GM18951 (cell line): ENCODE measurements around the gene HOXB9.

ENCODE experiments used
- POLR2A ChIP-seq: IDR thresholded peaks from 4 replicates; pipeline ENCODE4 v1.6.1; 2011; ENCODE audit warnings: mild to moderate bottlenecking; ENCODE audit not compliant: insufficient read length, insufficient read depth; ENCODE audit errors: extremely low read depth
- in situ Hi-C: fragments of 300-500 bp; cut with MboI; formaldehyde crosslinking; loops from one replicate; pipeline ENCODE4 v1.12.0; 2022; ENCODE audit warnings: low sequenced_read_pairs, mixed read lengths, inconsistent platforms; ENCODE audit not compliant: unreplicated experiment

The HOXB9 gene

DNA sequence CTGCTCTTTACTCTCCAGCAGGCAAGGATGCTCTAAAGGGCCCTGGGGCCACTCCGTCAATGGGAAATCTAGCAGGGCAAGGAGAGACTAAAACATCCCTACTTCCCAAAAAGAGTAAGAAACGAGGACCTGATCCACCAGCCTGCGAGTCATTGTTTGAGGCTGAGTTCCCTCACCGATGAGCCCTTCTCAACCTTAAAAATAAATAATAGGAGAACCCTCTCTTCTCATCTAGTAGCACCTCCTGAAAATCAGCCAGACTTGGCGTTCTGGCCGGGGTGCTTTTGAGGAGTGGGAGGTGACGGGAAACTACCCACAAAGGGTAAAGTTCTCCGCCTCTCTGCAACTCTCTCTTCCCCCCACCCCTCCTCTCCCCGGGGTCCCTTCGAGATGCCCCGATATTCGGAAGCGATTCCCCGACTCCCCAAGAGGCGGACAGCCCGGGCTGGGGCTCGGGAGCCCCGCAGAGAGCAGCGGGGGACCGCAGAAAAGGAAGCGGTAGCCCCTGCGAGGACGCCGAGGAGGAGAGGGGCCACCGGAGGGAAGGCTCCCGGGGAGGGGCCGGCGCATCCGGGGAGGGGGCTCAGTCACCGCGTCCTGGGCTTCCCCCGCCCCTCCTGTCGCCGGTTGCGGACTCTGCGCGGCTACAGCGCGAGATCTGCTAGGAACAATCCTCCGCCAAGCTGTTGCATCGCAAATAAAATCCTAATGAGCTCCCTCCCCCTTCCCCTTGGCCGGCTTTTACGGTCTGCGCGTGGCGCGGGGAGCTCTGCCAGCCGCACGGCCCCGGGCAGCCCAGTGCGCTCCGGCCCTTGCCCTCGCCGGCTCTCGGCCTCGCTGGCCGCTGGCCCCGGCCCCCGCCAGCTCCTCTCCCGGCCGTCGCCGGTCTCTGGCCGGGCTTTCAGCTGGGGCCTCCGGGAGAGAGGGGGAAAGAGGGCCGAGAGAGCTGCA, 1.3 kb downstream of the HOXB9 start:
- in situ Hi-C loops = no loop called here

DNA sequence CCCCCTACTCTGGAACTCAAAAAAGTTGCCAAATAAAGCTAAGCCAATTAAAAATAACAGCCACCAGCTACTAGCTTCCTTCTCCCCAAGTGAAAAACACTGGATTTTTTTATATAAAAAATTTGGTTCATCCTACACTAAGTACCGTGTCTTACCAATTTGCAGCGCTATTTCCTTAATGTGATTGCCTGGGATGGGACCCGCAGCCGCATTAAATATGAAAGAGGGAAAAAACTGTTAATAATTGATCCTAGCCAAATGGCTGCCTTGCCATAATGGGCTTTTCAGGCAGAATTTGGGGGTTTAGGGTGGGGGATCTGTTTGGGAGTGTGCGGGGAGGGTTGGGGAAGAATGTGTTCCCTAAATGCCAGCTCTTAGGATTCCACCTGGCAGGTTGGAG, 2.0 kb downstream of the HOXB9 start:
- in situ Hi-C loops = no loop called here
- TF ChIP-seq POLR2A = no peak

More for the DNA sequence above, 1.3 kb downstream of the HOXB9 start:
- no peak for TF ChIP-seq POLR2A

DNA sequence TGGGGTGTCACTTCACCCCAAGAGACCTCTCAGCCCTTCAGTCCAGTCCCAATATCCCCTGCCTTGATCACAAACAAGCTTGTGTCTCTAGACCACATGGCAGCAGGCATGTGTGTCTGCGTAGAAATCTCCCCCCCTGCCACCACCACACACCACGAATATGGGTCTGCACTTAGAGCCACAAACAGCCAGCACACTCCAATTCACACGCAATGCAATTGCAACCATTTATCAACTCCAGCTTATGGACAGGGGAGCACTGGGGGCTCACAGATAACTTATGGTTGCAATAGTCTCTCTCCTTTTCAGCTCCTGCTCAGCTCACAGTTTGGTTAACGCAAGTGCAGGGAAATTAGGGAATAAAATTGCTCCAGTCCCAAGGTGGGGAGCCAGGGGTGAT, 2.6 kb downstream of the HOXB9 start:
- TF ChIP-seq POLR2A = no peak
- in situ Hi-C loops = no loop called here

DNA sequence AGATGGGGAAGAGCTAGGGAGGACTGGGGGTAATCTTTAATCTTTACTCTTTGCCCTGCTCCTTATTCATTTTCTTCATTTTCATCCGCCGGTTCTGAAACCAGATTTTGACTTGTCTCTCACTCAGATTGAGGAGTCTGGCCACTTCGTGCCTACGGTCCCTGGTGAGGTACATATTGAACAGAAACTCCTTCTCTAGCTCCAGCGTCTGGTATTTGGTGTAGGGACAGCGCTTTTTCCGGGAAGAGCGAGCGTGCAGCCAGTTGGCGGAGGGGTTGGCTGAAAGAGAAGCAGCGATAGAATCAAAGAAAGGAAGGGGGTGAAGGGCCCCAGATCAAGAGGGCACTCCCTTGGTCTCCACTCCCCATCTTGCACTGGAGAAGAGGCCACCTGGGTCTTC, 3.3 kb downstream of the HOXB9 start:
- no peak for TF ChIP-seq POLR2A
- in situ Hi-C loops = no loop called here

DNA sequence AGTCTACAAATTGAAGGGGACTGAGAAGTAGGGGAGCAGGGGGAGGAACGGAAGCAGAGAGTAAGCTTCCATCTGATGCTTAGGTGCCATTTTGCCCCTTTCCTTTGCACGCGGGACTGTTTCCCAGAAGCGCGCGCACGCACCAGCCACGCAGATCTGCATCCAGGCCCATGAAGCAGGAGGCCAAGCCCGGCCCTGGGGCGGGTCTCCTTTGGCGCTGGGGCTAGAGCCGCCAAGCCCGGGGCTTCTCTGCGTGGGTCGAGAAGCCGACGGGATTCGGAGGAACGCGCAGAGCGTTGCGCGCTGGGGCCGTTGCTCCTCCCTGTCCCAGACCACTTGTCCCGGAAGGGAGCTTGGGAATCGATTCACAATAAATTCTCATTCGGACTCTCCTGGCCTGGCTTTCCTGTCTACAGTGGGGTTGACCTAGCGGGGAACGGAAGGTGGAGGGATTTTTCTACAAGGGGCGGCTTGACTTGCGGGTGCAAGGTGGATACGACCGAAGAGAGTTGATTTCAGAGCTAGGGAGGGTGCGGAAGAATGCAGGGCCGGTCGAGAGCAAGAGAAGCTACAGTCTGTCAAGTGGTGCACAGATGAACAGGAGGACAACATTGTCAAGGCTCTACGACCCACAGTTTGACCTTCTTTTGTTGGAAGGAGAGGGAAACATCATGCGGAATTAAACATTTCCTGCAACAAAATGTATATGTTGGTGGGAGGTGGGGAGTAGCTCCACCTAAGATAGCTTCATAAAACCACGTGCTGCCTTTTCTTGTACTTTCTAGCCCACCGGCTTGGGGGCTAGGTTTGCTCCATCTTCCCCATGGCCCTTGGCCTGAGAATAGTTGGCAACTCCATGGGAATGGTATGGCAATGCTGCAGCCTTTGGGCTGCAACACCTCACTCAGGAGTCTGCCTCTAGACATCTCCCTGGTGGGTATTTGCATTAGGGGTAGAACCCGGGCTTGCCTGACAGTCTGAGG, 4.5 kb downstream of the HOXB9 start:
- in situ Hi-C loops = no loop called here
- no peak for TF ChIP-seq POLR2A

DNA sequence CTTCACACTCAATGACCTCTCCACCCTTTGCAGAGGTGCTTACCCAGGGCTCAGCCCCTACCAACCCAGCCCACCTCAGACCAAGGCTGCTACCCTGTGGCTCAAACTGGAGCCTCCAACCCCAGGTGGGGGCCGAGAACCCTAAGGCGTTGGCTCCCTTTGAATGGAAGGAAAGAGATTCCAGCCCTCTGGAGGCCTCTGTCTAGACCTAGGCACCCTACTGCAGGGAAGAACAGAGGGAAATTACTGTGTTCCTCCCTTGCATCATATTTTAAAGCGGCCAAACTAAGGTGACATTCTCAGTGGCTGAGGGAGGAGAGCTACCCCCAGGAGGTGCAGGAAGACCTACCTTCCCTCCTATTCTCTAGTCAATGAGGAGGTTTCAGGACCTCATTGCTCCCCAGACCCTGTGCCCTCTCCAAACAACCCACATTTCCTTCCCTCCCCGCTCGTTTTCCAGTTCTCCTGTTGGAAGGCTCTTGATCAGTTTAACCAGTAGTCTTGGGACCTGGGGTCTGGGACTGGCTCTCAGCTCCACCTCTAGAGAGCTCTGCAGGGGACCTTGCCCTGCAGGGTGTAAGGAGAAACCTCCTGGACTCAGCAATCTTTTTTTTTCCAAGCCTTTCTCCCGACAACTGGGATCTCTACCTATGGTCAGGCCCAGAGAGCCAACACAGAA, 5.6 kb downstream of the HOXB9 start:
- in situ Hi-C loops = no loop called here
- TF ChIP-seq POLR2A = no peak

DNA sequence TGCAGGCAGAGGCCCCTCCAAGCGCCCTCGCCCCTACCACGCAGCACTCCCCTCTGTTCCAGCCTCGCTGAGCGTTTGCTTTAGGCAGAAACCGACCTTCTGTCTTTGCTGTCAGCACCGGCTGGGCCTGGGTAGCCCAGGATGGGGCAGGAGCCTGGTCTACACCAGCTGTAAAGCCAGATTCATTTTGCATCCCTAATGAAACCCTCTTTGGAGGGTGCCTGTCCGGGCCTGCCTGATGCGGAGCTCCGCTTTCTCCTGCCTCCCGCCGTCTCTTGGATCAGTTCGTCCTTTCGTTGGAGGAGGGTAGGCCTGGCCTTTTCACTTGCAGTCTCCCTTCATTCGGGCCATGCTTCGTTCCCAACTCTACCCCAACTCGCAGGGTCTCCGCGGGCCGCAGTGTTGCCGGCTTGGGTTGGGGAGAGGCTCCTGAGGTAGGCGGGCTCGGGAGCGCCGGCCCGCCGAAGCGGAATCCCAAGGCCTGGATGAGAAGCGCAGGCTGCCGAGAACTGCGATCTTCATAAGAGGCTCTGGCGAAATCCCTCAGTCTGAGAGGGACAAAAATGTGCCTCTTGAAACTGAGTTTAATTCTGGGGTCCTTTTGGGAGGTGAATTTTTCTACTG, 6.2 kb downstream of the HOXB9 start:
- no peak for TF ChIP-seq POLR2A
- in situ Hi-C loops = no loop called here

DNA sequence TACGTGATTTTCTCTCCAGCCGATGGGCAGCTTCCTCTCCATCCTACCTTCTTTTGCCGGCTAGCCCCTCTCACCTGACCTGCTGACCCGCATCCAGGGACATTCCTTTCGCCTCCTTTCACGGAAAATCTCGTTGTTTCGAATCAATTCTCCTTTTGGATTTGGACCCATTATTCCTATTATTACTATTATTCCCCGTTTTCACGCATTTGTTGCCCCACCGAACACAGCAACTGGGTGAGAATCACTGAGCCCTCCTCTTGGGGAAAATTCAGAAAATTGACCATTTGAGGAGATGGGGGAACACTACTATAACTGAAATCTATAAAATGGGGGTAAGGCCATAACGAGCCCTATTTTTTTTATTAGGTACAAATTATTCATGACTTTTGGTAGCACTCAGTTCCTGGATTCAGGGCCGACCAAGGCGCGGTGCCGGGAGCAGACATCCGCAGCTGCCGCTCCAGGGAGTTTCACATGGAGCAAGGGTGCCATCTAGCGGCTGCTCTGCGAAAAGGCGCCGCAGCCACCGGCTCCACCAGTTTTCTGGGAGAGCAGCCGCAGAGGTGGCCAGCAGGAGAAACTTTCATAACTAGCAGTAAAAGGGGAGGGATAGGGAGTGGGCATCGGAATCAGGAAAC, 7.8 kb downstream of the HOXB9 start:
- in situ Hi-C loops = no loop called here
- TF ChIP-seq POLR2A = no peak

DNA sequence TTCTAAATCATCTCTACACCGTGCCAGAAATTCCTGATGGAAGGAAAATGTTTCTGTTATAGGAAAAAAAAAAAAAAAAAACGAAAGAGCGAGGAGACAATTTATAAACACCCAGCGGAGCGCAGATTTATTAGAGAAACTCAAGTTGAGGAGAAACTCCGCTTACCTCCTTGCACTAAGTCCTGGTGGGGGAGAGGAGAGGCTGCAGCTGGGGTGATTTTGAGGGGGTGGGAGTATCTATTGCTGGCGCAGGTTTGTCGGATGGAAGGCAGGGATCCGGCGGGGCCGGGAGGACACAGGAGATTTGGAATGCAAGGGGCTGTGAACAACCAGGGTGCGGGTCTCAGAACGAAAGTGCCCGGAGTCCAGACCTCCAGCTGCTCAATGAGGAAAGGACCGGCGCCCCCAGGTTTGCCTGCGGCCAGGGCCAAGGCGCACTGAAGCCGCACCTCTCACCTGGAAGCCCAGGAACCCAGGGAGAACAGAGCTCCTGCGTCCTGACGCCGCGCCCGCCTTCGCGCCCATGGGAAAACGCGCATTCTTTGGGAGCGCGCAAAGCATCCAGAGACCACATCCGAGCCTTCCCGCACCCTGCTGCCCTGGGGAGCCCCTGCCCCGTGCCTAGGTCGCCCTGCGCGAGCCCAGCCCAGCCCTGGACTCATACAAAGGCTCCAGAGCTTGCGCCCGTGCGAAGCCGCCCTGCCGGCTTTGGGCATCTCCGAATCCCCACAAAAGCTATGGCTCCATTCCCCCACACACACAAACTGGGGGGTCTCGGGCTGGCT, 8.5 kb downstream of the HOXB9 start:
- in situ Hi-C loops = no loop called here
- TF ChIP-seq POLR2A = no peak

DNA sequence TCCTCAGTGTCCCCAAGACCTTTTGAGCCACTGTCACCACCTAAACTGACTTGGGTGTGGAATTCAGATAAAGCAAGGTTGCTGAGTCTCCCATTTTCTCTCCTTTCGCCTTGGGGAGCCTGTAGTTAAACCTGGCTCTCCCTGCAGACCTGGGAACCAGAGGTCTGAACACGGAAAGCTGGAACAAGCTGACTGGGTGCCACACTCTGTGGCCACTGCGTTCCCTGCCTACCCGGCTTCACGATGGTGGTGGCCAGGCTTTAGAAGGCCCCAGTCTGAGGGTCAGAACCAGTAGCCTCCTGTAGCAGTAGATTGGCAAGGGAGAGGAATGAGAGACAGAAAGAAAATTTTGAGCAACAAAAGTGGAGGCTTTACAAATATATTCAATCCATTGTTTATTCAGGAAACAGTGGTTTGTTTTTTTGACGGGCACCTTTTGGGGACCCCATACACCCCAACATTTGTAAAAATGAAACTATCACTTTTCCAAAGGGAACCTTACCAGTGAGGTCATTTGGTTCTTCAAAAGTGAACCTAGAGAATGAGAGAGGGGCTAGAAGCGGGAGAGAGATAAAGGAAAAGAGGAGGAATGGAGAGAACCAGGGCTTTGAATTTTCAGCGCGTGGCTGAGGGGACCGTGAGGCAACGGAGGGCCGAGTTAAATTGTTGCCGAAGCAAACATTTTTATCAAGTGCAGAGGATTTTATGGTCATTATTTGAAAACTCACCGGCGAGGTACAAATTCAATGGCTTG, 9.3 kb downstream of the HOXB9 start:
- in situ Hi-C loops = no loop called here
- no peak for TF ChIP-seq POLR2A
